Umbilical cord (tissue), 2 donors: ENCODE measurements around the gene OIP5. TPM values are rescaled to one million over a fixed set of nuclear protein-coding genes. Genes with fewer than 3 reads are reported as not detected.
A peak's percentile ranks its signal among the peaks of the same experiment; 100 is the strongest.
"Not testable (repeated sequence)": the region's sequence is repeated elsewhere in the genome, so short reads cannot be mapped to it uniquely, and the experiment has no call there.

ENCODE experiments used
- DNase-seq: peaks from one replicate; pipeline ENCODE4 v3.0.0-alpha.2; 2015; ENCODE audit warnings: low spot score
- total RNA-seq: library from RNA; depleted of rRNA; stranded (reverse); fragments of >200 nt; gene quantifications from one replicate; pipeline ENCODE4 v1.2.3, GENCODE V29; 2014; ENCODE audit warnings: low replicate concordance; ENCODE audit not compliant: insufficient read depth

Gene OIP5
- total RNA-seq, 1 donor from 2014 or later = 1.4 TPM

DNA sequence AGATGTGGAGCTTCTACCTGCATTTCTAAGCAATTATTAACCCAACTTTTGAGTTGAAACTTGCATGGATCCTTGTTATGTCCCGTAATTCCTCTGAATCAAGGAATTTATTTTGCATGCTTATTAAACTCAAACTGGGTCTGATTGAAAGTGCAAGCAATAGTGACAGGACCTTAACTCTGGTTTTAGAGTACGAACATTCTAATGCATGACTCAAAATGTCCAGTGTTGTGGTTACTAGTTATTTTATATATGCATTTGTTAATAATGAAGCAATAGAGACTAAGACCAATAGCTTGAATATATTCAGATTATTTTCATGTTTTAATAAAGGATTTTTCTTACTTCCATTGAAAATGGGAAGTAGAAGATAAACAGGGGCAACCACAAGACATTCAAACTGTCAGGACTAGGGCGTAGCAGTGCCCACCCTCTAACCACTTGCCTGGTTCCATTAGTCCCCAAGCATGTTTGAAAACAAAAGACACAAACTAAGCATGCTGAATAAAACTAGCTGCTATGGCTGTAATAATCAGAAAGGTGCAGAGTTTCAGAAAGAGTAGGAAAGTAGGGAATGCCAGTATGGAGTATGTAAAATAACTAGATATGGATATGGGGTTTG lies 28.1 kb downstream of the OIP5 start:
- DNase-seq = no peak

DNA sequence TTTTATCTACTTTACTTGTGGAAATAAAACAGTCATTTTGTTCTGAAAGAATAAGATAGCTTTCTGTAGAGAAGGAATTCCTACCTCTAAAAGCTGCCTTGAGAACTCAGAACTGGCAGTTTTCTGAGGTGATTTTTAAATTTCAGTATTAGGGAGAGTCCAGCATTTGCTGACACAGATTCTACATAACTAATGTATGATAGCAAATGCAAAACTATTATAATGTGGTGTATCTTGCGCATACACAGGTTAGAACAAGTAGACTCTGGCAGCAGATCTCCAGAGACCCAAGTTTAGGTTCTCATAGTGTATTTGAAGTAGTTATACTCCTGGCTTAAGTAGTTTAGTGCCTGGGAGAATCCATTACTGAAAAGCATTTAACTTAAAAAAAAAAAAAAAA lies 30.8 kb downstream of the OIP5 start:
- DNase-seq = no peak

DNA sequence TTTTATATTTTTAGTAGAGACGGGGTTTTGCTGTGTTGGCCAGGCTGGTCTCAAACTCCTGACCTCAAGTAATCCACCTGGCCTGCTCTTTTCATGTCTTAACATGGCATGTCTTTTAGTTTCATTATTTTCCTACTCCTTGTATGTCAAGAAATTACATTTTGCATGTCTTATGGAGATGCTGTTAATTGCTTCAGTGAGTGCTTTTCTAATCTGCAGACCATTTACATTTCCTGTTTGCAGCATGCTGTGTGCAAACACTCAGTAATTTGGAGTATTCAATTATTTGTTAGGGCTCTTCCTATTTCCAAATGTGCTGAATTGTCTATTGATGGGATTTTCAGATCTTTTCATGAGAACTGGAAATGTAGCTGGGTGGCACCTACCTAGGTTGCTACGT lies 31.3 kb downstream of the OIP5 start:
- DNase-seq = not testable (repeated sequence)

DNA sequence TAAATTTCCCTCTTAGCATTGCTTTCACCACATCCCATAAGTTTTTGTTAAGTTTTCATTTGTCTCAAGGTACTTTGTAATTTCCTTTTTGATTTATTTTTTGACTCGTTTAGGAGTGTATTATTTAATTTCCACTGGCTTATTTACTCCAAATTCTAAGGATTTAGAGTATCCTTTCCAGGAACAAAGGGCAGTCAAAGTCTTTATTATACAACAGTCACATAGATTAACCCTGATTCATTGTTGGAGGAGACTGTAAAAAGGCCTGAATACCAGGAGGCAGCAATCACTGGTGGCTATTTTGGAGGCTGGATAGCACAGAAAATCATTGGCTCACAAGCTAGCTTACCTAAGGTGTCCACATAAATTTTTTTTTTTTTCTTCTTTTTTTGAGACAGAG lies 39.9 kb downstream of the OIP5 start:
- DNase-seq = no peak

DNA sequence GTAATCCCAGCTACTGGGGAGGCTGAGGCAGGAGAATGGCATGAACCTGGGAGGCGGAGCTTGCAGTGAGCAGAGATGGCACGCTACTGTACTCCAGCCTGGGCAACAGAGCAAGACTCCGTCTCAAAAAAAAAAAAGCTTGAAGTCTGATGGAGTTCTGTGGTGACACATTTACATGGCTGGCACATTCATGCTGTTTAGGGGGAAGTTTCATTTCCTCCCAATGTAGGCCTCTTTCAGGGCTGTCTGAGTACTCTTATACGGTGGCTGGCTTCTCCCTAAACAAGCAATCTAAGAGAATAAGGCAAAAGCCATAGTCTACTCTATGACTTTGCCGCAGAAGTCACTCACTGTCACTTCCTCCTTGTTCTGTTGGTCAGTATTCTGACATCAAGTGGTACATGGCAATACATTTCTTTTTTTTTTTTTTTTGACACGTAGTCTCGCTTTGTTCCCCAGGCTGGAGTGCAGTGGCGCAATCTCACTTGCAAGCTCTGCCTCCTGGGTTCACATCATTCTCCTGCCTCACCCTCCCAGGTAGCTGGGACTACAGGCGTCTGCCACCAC lies 41.2 kb downstream of the OIP5 start:
- peak; percentile 14 for DNase-seq

DNA sequence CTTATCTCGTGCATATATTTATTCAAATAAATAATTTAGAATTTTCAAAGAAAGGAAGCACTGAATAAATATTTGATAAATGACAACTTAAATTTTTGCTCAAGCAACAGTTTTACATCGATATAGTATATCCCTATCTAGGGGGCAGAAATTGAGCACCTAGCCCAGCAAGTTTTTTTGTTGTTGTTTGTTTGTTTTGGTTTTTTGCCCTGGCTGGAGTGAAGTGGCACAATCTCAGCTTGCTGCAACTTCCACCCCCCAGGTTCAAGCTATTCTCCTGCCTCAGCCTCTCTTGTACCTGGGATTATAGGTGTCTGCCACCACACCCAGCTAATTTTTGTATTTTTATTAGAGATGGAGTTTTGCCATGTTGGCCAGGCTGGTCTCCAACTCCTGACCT lies 42.4 kb downstream of the OIP5 start:
- DNase-seq = no peak

DNA sequence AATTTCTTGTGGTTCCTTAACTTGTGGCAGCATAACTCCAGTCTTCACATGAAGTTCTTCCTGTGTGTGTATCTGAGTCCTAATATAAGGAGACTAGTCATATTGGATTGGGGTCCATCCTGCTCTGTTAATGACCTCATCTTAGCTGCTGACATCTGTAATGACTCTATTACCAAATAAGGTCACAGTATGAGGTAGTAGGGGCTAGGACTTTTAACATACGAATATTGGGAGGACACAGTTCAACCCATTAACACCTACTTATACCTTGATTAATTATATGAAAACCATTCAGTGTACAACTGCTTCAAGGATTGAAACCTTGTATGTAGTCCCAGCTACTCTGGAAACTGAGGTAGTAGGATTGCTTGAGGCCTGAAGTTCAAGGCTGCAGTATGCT lies 43.9 kb downstream of the OIP5 start:
- DNase-seq = no peak

DNA sequence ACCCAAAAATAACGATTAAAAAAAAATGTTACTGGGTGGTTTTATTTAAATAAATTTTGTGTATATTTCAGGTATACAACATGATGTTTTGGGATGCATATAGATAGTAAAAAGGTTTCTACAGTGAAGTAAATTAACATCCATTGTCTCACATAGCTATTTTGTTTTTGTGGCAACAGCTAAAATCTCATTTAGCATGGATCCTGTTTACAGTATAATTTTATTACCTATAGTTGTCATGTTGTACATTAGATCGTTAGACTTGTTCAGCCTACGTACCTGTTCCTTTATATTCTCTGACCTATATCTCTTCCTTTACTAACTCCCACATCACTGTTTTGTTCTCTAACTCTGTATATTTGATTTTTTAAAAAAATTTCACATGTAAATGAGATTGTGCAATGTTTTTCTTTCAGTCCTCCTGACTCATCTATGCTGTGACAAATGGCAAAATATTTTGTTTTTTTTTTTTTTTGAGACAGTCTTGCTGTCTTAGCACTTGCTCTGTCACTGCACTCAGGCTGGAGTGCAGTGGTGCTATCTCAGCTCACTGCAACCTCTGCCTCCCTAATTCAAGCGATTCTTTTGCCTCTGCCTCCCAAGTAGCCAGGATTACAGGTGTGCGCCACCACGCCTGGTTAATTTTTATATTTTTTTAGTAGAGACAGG lies 45.6 kb downstream of the OIP5 start:
- DNase-seq = no peak

DNA sequence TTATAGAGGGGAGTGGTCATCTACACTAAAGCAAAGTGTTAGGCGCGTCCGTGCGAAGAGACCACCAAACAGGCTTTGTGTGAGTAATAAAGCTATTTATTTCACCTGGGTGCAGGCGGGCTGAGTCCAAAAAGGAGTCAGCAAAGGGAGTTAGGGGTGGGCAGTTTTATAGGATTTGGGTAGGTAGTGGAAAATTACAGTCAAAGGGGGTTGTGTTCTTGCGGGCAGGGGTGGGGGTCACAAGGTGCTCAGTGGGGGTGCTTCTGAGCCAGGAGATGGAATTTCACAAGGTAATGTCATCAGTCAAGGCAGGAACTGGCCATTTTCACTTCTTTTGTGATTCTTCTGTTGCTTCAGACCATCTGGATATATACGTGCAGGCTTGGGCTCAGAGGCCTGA lies 47.1 kb downstream of the OIP5 start:
- DNase-seq = no peak

DNA sequence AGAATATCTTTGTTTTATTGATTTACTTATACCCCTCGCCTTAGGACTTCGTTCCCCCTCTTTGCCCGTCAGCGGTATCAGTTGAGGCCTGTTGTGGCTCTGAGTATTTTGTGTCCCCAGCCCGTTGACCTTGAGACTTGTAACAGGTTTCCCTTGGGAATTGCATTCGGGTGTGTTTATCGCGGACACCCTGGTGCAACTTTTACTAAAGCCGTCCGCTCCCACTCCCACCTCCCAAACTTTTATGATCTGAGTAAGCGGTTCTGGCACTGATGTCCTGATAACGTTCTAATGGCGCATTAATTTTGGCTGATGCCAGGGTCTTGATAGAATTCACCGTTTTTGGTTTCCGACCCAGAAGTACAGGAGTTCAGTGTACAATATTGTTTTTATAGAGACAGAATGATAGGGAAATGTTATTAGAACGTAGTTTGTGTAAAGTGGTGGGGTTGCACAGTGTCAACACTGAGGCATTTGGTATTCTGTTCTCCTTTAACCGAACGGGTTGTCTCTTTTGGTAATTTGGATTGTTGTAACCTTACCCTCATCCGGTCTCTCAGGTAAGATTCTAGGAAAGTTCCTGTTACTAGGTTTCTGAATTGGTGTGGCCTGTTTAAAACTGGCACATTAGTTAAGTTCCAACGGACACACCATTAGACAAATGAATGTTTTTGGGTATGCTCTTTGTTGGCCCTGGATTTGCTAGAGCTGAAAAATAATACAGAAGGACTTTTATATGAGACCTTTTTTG lies 47.8 kb downstream of the OIP5 start:
- DNase-seq = peak; percentile 18

DNA sequence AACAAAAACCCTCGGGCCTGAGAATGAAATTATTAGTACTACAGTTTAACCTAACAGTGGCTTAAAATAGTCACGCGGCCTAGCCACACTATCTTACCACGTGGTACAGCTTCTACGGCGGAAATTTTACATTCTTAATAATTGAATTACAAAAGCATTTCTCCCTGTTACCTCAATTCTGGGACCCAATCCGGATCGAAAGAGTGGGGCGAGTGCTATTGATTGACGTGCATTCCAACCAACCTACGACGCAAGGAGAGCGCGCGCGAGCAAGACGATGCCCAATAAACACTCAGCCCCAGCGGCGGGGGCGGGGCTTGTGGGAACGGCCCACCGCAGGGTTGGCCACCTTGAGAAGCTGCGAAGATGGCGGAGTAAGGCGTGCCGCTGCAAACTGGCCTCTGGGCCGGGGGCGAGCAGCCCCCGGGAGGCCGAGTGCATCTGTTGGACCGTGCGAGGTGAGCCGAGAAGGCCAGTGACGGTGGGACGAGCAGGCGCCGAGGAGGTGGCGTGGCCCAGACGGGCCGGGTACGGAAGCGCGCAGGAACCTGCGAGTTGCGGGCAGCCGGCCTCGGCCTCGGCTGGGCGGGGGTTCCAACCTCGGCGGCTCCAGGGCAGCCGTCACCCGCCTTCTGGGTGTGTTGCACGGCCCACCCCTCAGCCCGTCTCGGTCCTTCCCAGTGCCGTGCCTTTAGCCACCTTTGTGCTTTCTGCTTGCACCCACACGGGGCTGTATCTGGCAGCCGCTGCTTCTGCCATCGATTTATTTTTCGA lies 48.6 kb downstream of the OIP5 start:
- DNase-seq = peak; percentile 99

DNA sequence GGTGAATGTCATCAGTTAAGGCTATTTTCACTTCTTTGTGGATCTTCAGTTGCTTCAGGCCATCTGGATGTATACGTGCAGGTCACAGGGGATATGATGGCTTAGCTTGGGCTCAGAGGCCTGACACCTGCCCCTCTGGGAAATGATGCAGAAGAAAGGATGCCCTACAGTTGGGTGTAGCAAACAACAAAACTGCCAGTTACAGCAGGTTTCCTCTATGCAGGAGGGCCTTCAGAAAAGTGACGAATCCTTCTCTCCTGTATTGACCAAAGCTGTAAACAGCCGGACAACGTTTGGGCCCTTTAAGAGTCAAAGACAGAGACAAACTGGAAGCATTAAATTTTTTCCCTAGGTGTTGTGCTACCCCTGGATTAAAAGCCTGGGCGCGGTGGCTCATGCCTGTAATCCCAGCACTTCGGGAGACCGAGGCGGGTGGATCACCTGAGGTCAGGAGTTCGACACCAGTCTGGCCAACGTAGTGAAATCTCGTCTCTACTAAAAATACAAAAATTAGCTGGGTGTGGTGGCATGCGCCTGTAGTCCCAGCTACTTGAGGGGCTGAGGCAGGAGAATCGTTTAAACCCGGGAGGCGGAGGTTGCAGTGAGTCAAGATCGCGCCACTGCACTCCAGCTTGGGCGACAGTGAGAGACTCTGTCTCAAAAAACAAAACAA lies 49.3 kb downstream of the OIP5 start:
- not testable (repeated sequence) for DNase-seq

DNA sequence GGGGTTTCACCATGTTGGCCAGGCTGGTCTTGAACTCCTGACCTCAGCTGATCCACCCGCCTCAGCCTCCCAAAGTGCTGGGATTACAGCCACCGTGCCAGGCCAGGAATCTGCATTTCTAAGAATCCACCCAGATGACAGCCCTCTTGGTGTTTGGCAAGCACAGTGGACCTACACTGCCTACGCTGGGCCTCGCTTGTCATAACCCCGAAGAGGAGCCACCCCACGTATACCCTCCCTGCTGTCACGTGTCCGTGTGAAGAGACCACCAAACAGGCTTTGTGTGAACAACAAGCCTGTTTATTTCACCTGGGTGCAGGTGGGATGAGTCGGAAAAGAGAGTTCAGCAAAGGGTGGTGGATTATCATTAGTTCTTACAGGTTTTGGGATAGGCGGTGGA lies 50.0 kb downstream of the OIP5 start:
- DNase-seq = not testable (repeated sequence)

DNA sequence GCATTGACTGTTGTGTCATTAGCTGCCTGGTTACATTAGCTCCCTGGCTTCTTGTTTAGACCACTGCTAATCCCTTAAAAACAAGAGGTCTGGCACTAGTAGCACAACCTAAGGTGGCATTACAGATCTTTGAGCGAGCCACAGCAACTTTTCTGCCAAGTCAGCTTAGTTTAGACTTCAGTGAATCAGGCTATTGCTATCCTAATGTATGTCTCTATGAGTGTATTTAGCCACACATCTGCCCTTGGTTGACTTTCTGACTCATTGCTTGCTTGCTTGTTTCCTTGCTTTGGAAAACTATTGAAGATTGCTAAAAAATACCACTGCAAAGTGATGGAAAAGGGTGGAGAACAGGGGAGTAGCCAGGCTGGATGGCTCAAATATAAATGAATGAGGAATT lies 51.2 kb downstream of the OIP5 start:
- DNase-seq = peak; percentile 52

DNA sequence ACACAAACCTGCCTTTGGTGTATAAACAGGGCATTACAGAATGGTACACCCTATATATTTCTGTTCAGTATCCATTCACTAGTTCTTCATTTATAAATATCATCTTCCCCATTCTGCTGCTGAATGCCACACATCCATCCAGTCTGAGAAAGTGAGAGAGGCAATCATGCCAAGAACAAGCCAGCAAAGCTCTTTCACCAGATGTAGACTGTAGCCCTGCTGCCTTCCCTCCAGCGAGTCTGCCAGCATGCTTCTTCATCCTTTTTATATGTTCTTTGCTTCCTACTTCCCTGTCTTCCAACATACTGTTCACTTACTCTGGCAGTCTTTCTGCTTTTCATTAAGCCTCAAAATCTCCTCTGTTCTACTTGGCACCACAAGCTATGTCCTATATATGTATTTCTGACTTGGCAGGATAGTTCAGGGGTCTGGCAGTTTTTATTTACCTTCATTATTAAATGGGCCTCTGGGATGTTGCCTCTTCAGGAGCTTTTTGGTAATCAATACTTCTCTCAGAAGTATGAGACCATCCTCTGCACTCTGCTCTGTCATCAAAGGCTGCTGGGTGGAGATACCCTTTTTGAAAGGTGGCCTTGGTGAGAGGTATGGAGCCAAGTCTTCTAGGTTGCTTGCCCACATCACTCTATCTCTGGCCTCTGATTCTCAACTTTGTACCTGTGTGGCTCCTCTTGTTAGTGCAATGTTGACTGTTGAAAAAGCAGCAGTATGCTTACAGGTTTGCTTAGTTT lies 52.7 kb downstream of the OIP5 start:
- DNase-seq = no peak

DNA sequence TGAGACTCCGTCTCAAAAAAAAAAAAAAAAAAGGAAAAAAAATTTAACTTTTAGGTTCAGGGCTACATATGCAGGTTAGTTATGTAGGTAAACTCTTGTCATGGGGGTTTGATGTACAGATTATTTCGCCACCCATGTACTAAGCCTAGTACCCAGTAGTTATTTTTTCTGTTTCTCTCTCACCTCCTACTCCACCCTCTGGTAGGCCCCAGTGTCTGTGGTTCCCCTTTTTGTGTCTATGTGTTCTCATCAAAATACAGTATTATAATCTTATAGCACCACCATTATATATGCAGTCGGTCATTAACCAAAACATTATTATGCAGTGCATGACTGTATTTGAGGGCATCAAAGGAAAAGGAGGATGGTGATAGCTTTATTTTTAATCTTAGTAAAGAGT lies 54.1 kb downstream of the OIP5 start:
- DNase-seq = no peak

DNA sequence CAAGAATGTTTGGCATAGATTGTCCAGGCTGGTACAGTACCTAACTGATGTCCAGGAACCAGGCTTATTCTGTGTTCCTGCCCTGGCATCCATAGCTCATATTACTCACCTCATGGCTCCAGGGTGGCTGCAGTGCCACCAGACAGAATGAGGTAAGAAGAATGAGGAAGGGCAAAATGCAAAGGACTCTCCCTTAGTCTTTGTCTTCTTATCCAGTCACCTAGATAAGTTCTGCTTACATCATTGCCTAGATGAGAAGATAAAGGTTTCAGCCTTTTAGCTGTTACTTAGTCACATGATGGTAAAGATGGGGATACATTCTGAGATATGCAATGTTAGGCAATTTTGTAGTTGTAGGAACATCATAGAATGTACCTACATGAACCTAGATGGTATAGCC lies 55.6 kb downstream of the OIP5 start:
- DNase-seq = no peak

DNA sequence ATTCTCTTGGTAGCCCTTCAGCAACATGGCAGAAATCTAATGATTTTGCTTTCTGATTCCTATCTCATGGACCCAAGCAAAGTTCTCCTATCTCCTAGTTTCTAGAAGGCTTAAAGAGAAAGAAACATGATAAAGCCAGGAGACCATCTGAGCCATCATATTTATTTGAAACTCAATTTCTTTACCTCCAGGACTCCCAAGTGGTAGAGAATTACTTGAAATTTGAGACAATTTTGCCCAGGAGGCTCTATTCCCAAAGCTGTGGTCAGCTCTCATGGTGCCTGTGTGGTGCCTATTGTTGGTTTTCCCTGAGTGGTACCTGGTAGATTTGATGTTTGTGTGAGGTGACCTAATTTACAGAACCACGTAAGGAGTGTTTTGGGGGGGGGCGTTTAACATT lies 62.5 kb downstream of the OIP5 start:
- DNase-seq = no peak

DNA sequence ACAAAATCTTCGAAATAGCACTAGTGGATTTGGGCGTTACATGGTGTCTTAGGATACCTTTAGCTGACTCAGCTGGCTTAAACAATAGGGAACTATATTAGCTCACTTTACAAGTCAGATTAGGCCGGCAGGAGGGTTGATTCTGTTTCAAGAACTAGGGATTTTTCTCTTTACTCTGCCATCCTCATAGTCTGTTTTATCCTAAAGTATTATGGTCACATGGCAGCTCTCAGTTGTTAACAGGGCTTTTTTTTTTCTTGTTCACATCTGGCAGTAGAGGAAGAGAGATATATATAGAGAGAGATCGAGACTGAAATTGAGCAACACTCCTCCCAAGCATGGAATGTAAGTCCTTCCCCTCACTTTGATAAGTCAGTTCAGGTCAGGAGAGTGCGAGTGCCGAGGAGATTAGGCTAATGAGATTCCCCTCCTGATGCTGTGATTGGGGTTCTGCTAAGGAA lies 68.5 kb downstream of the OIP5 start:
- DNase-seq = peak; percentile 91

DNA sequence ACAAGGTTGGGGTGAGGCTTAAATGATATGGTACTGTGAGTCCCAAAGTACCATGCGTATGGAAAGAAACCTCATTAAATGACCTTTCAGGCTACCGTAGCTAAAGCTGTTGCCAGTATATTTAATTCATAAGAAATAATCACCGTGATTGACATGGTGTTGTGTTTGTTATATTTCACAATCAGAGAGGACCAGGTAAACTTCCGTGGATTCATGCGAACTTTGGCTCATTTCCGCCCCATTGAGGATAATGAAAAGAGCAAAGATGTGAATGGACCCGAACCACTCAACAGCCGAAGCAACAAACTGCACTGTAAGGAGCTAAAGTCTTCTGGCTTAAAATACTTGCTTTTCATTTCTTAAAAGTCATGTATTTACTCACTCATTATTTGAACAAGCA lies 69.8 kb downstream of the OIP5 start:
- DNase-seq = no peak
